Measurements from ENCODE around the gene ASGR2.

DNA sequence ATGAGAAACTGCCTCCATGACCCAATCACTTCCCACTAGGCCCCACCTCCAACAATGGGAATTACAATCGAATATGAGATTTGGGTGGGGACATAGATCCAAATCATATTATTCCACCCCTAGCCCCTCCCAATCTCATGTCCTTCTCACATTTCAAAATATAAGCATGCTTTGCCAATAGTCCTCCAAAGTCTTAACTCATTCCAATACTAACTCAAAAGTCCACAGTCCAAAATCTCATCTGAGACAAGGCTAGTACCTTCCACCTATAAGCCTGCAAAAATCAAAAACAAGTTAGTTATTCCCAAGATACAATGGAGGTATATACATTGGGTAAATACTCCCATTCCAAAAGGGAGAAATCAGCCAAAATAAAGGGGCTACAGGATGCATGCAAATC lies 47.4 kb downstream of the ASGR2 start:
- TF ChIP-seq, protein P1, sequence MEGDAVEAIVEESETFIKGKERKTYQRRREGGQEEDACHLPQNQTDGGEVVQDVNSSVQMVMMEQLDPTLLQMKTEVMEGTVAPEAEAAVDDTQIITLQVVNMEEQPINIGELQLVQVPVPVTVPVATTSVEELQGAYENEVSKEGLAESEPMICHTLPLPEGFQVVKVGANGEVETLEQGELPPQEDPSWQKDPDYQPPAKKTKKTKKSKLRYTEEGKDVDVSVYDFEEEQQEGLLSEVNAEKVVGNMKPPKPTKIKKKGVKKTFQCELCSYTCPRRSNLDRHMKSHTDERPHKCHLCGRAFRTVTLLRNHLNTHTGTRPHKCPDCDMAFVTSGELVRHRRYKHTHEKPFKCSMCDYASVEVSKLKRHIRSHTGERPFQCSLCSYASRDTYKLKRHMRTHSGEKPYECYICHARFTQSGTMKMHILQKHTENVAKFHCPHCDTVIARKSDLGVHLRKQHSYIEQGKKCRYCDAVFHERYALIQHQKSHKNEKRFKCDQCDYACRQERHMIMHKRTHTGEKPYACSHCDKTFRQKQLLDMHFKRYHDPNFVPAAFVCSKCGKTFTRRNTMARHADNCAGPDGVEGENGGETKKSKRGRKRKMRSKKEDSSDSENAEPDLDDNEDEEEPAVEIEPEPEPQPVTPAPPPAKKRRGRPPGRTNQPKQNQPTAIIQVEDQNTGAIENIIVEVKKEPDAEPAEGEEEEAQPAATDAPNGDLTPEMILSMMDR (IDR thresholded peaks at IDR 0.05; ENCODE audit: insufficient read depth, low read length): no peak
- TF ChIP-seq POLR2AphosphoS5 (IDR thresholded peaks at IDR 0.05; ENCODE audit: low read depth): no peak
- TF ChIP-seq, protein P2, sequence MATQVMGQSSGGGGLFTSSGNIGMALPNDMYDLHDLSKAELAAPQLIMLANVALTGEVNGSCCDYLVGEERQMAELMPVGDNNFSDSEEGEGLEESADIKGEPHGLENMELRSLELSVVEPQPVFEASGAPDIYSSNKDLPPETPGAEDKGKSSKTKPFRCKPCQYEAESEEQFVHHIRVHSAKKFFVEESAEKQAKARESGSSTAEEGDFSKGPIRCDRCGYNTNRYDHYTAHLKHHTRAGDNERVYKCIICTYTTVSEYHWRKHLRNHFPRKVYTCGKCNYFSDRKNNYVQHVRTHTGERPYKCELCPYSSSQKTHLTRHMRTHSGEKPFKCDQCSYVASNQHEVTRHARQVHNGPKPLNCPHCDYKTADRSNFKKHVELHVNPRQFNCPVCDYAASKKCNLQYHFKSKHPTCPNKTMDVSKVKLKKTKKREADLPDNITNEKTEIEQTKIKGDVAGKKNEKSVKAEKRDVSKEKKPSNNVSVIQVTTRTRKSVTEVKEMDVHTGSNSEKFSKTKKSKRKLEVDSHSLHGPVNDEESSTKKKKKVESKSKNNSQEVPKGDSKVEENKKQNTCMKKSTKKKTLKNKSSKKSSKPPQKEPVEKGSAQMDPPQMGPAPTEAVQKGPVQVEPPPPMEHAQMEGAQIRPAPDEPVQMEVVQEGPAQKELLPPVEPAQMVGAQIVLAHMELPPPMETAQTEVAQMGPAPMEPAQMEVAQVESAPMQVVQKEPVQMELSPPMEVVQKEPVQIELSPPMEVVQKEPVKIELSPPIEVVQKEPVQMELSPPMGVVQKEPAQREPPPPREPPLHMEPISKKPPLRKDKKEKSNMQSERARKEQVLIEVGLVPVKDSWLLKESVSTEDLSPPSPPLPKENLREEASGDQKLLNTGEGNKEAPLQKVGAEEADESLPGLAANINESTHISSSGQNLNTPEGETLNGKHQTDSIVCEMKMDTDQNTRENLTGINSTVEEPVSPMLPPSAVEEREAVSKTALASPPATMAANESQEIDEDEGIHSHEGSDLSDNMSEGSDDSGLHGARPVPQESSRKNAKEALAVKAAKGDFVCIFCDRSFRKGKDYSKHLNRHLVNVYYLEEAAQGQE (IDR thresholded peaks at IDR 0.05; ENCODE audit: insufficient replicate concordance, low read depth): no peak

All from HL-60 (cell line).